Measurements from ENCODE around the gene MAP3K2.
A peak's percentile ranks its signal among the peaks of the same experiment; 100 is the strongest.

The MAP3K2 gene

GRCh38 chr2:127423478-127423843 lies 35.7 kb upstream of the MAP3K2 start (continued):
- TF ChIP-seq PRDM10 (tag by site-specific recombination; IDR thresholded peaks at IDR 0.05), result no peak
- TF ChIP-seq ZNF677 (tag by site-specific recombination; IDR thresholded peaks at IDR 0.05), result no peak
- TF ChIP-seq ZNF133 (tag by site-specific recombination; IDR thresholded peaks at IDR 0.05), result no peak
- 0 out of 2 replicates have a peak, but pooled peaks have one; percentile 19 for TF ChIP-seq ZNF366 (tag by site-specific recombination; conservative IDR thresholded peaks at IDR 0.05)
- peak; percentile 68 for TF ChIP-seq ZBTB8A (tag by site-specific recombination; IDR thresholded peaks at IDR 0.05)
- no peak for TF ChIP-seq ZNF530 (tag by site-specific recombination; IDR thresholded peaks at IDR 0.05; ENCODE audit: low read depth)
- TF ChIP-seq REST (tag by site-specific recombination; IDR thresholded peaks at IDR 0.05), result no peak
- TF ChIP-seq ZBTB20 (tag by site-specific recombination; IDR thresholded peaks at IDR 0.05), result peak; percentile 35; the same call in 1 of the 2 replicates
- no peak for TF ChIP-seq ZNF132 (tag by site-specific recombination; IDR thresholded peaks at IDR 0.05; ENCODE audit: borderline replicate concordance)
- no peak for TF ChIP-seq ZFP41 (tag by site-specific recombination; IDR thresholded peaks at IDR 0.05; ENCODE audit: borderline replicate concordance)
- no peak for TF ChIP-seq ZNF202 (tag by site-specific recombination; IDR thresholded peaks at IDR 0.05; ENCODE audit: borderline replicate concordance)
- no peak for TF ChIP-seq ZNF555 (tag by site-specific recombination; conservative IDR thresholded peaks at IDR 0.05)
- TF ChIP-seq ZBTB26 (tag by site-specific recombination; optimal IDR thresholded peaks at IDR 0.05), result peak; percentile 40
- no peak for TF ChIP-seq ZBTB44 (tag by site-specific recombination; IDR thresholded peaks at IDR 0.05)
- no peak for TF ChIP-seq REPIN1 (tag by site-specific recombination; IDR thresholded peaks at IDR 0.05; ENCODE audit: low read depth)
